GM21381 (cell line): ENCODE results near the gene SOCS6.
"Not testable (repeated sequence)": the region's sequence is repeated elsewhere in the genome, so short reads cannot be mapped to it uniquely, and the experiment has no call there.

ENCODE experiments used
- ATAC-seq: cut with Tn5 transposase; IDR thresholded peaks from one replicate; pipeline ENCODE4 v1.9.1; 2021; ENCODE audit warnings: mild to moderate bottlenecking, moderate library complexity; ENCODE audit not compliant: unreplicated experiment

SOCS6 gene

GRCh38 chr18:70354771-70355170 lies 65.9 kb downstream of the SOCS6 start:
- no peak for ATAC-seq

- no peak for ATAC-seq
These were observed 67.0 kb downstream of the SOCS6 start for GRCh38 chr18:70355620-70356385.

GRCh38 chr18:70358105-70358406 lies 69.2 kb downstream of the SOCS6 start:
- ATAC-seq, result not testable (repeated sequence)

- ATAC-seq, result no peak
These were observed 70.2 kb downstream of the SOCS6 start for GRCh38 chr18:70359071-70359470.

GRCh38 chr18:70362258-70362657 lies 73.4 kb downstream of the SOCS6 start:
- no peak for ATAC-seq

GRCh38 chr18:70363861-70364260 lies 75.0 kb downstream of the SOCS6 start:
- ATAC-seq, result no peak

GRCh38 chr18:70365361-70365760 lies 76.5 kb downstream of the SOCS6 start:
- no peak for ATAC-seq

- no peak for ATAC-seq
These were observed 77.3 kb downstream of the SOCS6 start for GRCh38 chr18:70366174-70366573.

GRCh38 chr18:70366670-70367069 lies 77.8 kb downstream of the SOCS6 start:
- no peak for ATAC-seq

GRCh38 chr18:70367344-70367743 lies 78.5 kb downstream of the SOCS6 start:
- ATAC-seq, result not testable (repeated sequence)

GRCh38 chr18:70368903-70369302 lies 80.1 kb downstream of the SOCS6 start:
- no peak for ATAC-seq

- no peak for ATAC-seq
These were observed 82.2 kb downstream of the SOCS6 start for GRCh38 chr18:70370762-70371733.

GRCh38 chr18:70371908-70372307 lies 83.1 kb downstream of the SOCS6 start:
- no peak for ATAC-seq

- no peak for ATAC-seq
These were observed 83.7 kb downstream of the SOCS6 start for GRCh38 chr18:70372450-70373041.

- ATAC-seq, result no peak
These were observed 84.2 kb downstream of the SOCS6 start for GRCh38 chr18:70373042-70373519.

- ATAC-seq, result no peak
These were observed 85.3 kb downstream of the SOCS6 start for GRCh38 chr18:70374154-70374553.

- ATAC-seq, result no peak
These were observed 87.5 kb downstream of the SOCS6 start for GRCh38 chr18:70376137-70376913.

GRCh38 chr18:70376914-70377258 lies 88.0 kb downstream of the SOCS6 start:
- ATAC-seq, result no peak

- no peak for ATAC-seq
These were observed 88.5 kb downstream of the SOCS6 start for GRCh38 chr18:70377317-70377799.

- no peak for ATAC-seq
These were observed 89.2 kb downstream of the SOCS6 start for GRCh38 chr18:70377857-70378701.
